Camera-type eye (tissue), 1 donor: ENCODE measurements around the gene IBA57. TPM values are rescaled to one million over a fixed set of nuclear protein-coding genes. Genes with fewer than 3 reads are reported as not detected.

Experiments used
- total RNA-seq: library from RNA; depleted of rRNA; stranded (reverse); fragments of >200 nt; gene quantifications from one replicate; pipeline ENCODE4 v1.2.3, GENCODE V29; 2014

The IBA57 gene
- total RNA-seq: 13.7 TPM

DNA sequence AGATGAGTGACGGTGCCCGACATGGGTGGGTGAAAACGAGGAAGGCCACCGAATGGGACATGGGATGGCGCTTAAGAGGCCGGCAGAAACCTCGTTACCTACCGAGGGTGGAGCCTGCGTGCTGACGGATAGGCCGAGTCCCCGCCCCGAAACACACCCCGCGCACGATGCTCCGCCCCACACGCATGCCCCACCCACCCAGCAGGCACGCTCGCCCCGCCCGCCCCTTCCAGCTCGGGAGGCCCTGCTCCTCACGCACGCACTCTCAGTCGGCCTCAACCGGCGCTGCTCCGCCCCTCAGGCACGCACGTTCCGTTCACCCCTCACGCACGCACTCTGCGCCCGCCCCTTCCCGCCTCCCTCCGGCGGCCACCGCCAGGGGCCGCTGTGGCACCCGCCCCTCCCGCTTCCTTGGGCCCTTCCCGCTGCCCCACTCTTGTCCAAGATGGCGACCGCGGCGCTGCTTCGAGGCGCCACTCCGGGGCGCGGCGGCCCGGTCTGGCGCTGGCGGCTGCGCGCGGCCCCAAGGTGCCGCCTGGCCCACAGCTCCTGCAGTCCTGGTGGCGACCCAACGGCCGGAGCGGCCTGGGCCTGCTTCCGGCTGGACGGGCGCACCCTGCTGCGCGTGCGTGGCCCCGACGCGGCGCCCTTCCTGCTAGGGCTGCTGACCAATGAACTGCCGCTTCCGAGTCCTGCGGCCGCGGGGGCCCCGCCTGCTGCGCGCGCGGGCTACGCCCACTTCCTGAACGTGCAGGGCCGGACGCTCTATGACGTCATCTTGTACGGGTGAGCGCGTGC lies at the start of gene IBA57:
Gene IBA57 (plus strand): TSS at position 433 of the 798 bp plus-strand sequence. CDS start 13 bp downstream, at position 446.

DNA sequence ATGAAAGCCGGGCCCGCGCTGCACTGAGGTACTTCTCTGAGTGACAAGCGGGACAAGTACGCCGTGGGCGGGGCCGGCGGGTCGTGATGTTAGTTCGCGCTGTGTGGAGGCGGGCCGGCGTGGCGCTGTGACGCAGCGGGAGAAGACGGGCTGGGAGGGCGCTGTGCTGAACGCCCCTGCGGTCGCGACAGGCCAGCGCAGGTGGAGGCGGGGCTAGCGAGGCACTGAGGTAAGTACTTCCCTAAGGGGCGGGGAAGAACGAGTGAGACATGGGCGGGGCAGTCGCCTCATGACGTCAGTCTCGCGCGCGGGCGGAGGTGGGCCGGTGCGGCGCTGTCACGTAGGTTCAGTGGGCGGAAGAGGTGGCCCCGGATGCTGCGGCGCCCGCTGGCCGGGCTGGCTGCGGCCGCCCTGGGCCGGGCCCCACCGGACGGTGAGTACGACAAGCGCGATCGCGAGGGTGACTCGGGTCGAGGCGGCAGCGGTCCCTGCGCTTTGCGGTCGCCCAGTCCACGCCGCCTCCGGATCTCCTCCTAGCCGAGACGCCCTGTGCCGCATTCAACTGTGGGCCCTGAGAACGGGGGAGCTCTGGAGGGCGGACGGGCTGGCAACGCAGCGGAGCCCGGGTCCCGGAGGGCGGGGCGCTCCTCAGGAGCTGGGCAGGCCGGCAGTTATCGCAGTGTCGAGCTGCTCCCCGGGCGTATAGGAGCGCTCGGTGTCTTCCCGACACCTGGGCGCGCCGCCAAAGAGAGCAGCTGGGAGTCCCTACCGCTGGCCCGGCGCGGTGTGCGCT lies 25.5 kb upstream of the IBA57 start, which contains the start of gene GUK1:
Gene GUK1 (plus strand): TSS at position 349 of the 793 bp plus-strand sequence. CDS start 24 bp downstream, at position 373.

DNA sequence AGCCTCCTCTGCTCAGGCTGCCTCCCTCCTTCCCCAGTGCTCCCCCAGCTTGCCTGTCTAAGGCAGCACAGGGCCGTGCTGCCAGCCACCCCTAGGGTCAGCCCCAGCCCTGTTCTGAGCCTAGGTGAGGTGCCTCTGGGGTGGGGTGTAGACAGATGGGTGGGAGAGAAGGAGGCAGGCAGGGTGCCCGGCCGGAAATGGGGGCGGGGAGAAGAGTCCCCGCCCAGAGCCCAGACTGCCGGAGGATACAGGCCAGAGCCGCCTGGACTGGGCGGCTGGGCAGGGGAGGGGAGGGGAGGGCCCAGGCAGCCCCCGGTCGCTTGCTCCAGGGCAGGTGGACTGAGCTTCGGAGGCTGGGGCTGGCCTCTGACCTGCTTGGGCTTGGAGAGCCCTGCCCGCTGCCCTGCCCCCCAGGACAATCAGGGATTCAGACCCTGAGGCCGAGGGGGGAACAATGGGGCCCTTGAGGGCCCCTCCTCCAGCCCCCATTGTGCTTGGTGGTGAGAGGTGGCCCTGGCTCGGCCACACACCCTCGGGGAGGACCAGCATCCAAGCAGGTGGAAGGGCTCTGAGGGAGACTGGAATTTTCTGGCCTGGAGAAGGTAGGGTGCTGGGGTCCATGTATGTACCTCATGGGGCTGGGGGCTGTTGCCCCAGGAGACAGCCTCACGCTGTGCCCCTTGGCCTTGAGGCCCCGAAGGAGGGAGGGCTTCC lies 16.0 kb upstream of the IBA57 start, which contains the start of gene GJC2:
Gene GJC2 (plus strand): TSS at position 525 of the 714 bp plus-strand sequence. CDS start 7,829 bp downstream, outside the sequence.

DNA sequence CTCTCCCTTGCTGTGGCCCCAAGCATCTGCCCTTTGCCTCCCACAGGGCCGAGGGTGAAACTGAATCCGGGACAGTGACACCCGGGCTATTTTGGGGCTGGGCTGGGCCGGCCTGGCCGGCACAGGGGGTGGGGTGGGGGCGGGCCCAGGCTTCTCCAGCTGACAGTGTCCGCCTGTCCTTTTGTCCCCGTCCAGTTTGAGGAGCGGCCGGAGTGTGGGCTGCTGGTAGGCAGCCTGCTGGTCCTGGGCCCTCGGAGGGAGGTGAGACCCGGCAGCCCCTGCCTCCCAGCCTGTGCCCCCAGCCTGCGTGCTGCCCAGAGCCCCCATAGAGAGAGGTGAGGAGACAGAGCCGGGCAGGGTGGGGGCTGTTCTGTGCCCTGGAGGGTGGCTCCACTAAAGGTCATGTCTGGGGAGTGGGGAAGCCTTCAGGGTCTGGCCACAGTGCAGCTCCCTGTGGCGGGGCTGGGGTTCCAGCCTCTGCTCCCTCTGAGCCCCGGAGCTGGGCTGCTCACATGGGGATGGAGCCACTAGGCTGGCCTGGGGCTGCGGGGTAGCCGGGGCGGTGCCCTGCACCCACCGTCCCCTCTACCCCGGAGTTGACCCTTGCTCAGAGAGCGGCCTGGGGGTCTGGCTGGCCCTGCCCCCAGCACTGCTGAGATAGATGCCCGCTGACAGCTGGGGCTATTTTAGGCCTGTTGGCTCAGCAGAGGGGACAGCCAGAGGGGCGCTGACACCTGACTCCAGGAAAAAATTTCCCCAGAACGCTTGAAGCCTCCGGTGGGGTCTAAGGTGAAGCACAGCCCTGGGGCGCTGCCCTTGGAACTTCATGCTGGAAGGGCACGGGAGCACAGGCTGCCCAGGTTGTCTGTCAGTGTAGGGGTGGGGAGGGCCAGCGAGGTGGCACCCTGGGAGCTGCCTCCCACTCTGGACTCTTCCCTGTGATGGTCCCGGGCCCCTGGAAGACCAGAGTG lies 42.5 kb downstream of the IBA57 start, which contains the start of gene OBSCN:
Gene OBSCN (plus strand): TSS at position 194 of the 971 bp plus-strand sequence. CDS start 3,740 bp downstream, outside the sequence.

Other genes with a start within 250 kb of the IBA57 start
- 4.3 TPM for gene WNT9A, start 217.9 kb upstream of the IBA57 start, total RNA-seq
- gene WNT3A, start 158.8 kb upstream of the IBA57 start, total RNA-seq: 0.22 TPM
- 184 TPM for gene ARF1, start 83.1 kb upstream of the IBA57 start, total RNA-seq
- gene C1orf35, start 62.5 kb upstream of the IBA57 start, total RNA-seq: 14.3 TPM
- 36.6 TPM for gene MRPL55, start 56.5 kb upstream of the IBA57 start, total RNA-seq
- gene GUK1, start 25.5 kb upstream of the IBA57 start, total RNA-seq: 185 TPM
- 2.1 TPM for gene GJC2, start 15.9 kb upstream of the IBA57 start, total RNA-seq
- 86.5 TPM for gene OBSCN, start 42.2 kb downstream of the IBA57 start, total RNA-seq
- gene TRIM11, start 241.0 kb downstream of the IBA57 start, total RNA-seq: 17.8 TPM